HCT116 (cell line): ENCODE results near the gene LEAP2. TPM values are rescaled to one million over a fixed set of nuclear protein-coding genes. Genes with fewer than 3 reads are reported as not detected.

Experiments used
- ATAC-seq: fragments of 200-7000 bp; cut with Tn5 transposase; 2 replicates; pipeline ENCODE4 v1.9.1; 2020; ENCODE audit warnings: mild to moderate bottlenecking, moderate library complexity
- Bru-seq: library from RNA; stranded (reverse); fragments of 400-500 nt; gene quantifications from one replicate; lab custom pipeline; 2021; lab: Mats Ljungman, UMichigan
- BruChase-seq, 2 experiments: library from RNA; stranded (reverse); fragments of 400-500 nt; gene quantifications; one replicate each; lab custom pipeline; 2021; lab: Mats Ljungman, UMichigan
- BruUV-seq: library from RNA; stranded (reverse); fragments of 400-500 nt; replicated peaks from 2 replicates; lab custom pipeline; 2021; lab: Mats Ljungman, UMichigan
- CTCF ChIA-PET: fragments of 300-600 bp; sonication (Branson Sonifier 250); formaldehyde crosslinking; loops from one replicate; lab custom pipeline; 2021; ENCODE audit warnings: antibody characterized with exemption; lab: Charles Lee
- POLR2A ChIA-PET: fragments of 300-600, 350-600 bp; sonication (Branson Sonifier 250); formaldehyde crosslinking; loops from one replicate; lab custom pipeline; 2021; ENCODE audit warnings: antibody characterized with exemption; lab: Charles Lee
- RAD21 ChIA-PET, 2 experiments: fragments of 300-600 bp; sonication (Branson Sonifier 250); formaldehyde crosslinking; loops; one replicate each; lab custom pipeline; 2023; ENCODE audit warnings: low total read pairs in 2 of 2; ENCODE audit not compliant: uncharacterized antibody in 2 of 2, unreplicated experiment in 2 of 2, low non-redundant PET in 1 of 2; lab: Charles Lee
- DNase-seq: peaks from one replicate; pipeline ENCODE4 v3.0.0-alpha.2; 2010; ENCODE audit warnings: low read depth, low spot score
- H2AFZ ChIP-seq: fragments of 200-600 bp; shearing (Covaris generic), sonication (generic); 2 replicates; pipeline ENCODE4 v1.6.1; 2017; ENCODE audit warnings: low read depth, mixed run types, mixed read lengths, antibody characterized with exemption, low read length; ENCODE audit not compliant: poor library complexity, severe bottlenecking
- H3K27ac ChIP-seq: 2 replicates; pipeline ENCODE4 v1.5.1; 2012; ENCODE audit warnings: low read depth, low read length
- H3K27me3 ChIP-seq: fragments of 200-600 bp; sonication (generic); 2 replicates; pipeline ENCODE4 v1.6.1; 2016; ENCODE audit warnings: mixed run types, low read length, mixed read lengths; ENCODE audit not compliant: insufficient read depth
- H3K36me3 ChIP-seq, 2 experiments: fragments of 200-500 bp in 1 of 2; fragments of 200-600 bp in 1 of 2; sonication (Bioruptor generic) in 1 of 2; sonication (generic) in 1 of 2; 2 replicates each; pipeline versions ENCODE4 v1.5.1 to v1.6.1; 2014 to 2016; ENCODE audit warnings: low read length in 2 of 2, inconsistent platforms in 1 of 2, mixed read lengths in 1 of 2, mixed run types in 1 of 2; ENCODE audit not compliant: insufficient read depth in 2 of 2, control insufficient read depth in 1 of 2
- H3K4me1 ChIP-seq, 2 experiments: fragments of 200-600 bp in 1 of 2; sonication (generic) in 1 of 2; 2 replicates each; pipeline versions ENCODE4 v1.5.1 to v1.6.1; 2012 to 2017; ENCODE audit warnings: low read length in 2 of 2, inconsistent platforms in 1 of 2, mild to moderate bottlenecking in 1 of 2, mixed read lengths in 1 of 2, mixed run types in 1 of 2, moderate library complexity in 1 of 2; ENCODE audit not compliant: insufficient read depth in 2 of 2, control insufficient read depth in 1 of 2
- H3K4me2 ChIP-seq: fragments of 200-600 bp; sonication (generic); 2 replicates; pipeline ENCODE4 v1.6.1; 2017; ENCODE audit warnings: mixed run types, low read length, mixed read lengths
- H3K4me3 ChIP-seq, 2 experiments: fragments of 200-600 bp in 1 of 2; sonication (generic) in 1 of 2; replicated peaks in 1 of 2; 2 replicates each; pipeline ENCODE4 v1.5.1; 2011 to 2016; ENCODE audit warnings: low read length in 2 of 2, control low read depth in 1 of 2, low read depth in 1 of 2, mild to moderate bottlenecking in 1 of 2, mixed read lengths in 1 of 2, mixed run types in 1 of 2
- H3K79me2 ChIP-seq: fragments of 200-600 bp; sonication (generic); 2 replicates; pipeline ENCODE4 v1.6.1; 2017; ENCODE audit warnings: mild to moderate bottlenecking, mixed run types, low read length, moderate library complexity, mixed read lengths; ENCODE audit not compliant: insufficient read depth
- H3K9ac ChIP-seq: fragments of 200-600 bp; sonication (generic); 2 replicates; pipeline ENCODE4 v1.6.1; 2016; ENCODE audit warnings: low read length, mixed read lengths
- H3K9me2 ChIP-seq: fragments of 200-600 bp; sonication (generic), shearing (Covaris generic); 2 replicates; pipeline ENCODE4 v1.6.1; 2017; ENCODE audit warnings: mixed run types, mild to moderate bottlenecking, moderate library complexity; ENCODE audit not compliant: insufficient read depth
- H3K9me3 ChIP-seq, 2 experiments: fragments of 200-500 bp in 1 of 2; fragments of 200-600 bp in 1 of 2; sonication (Bioruptor generic) in 1 of 2; sonication (generic) in 1 of 2; 2 replicates each; pipeline ENCODE4 v1.6.1; 2014 to 2017; ENCODE audit warnings: low read length in 2 of 2, mixed read lengths in 2 of 2, inconsistent platforms in 1 of 2, low read depth in 1 of 2, mild to moderate bottlenecking in 1 of 2, mixed run types in 1 of 2, moderate library complexity in 1 of 2; ENCODE audit not compliant: control insufficient read depth in 1 of 2, insufficient read depth in 1 of 2
- H4K20me1 ChIP-seq: fragments of 200-600 bp; sonication (generic), shearing (Covaris generic); 2 replicates; pipeline ENCODE4 v1.6.1; 2017; ENCODE audit warnings: mixed run types, mild to moderate bottlenecking, moderate library complexity; ENCODE audit not compliant: insufficient read depth
- ATF3 ChIP-seq: IDR thresholded peaks from 2 replicates; pipeline ENCODE4 v1.6.1; 2012
- CBX3 ChIP-seq: IDR thresholded peaks from 2 replicates; pipeline ENCODE4 v1.6.1; 2012; ENCODE audit warnings: low read depth
- CEBPB ChIP-seq: IDR thresholded peaks from 2 replicates; pipeline ENCODE4 v1.6.1; 2012; ENCODE audit warnings: low read depth
- EGR1 ChIP-seq: IDR thresholded peaks from 2 replicates; pipeline ENCODE4 v1.6.1; 2012; ENCODE audit warnings: low read depth
- ELF1 ChIP-seq: IDR thresholded peaks from 2 replicates; pipeline ENCODE4 v1.6.1; 2012; ENCODE audit warnings: low read depth, borderline replicate concordance
- EZH2 ChIP-seq: fragments of 200-600 bp; sonication (generic); IDR thresholded peaks from 2 replicates; pipeline ENCODE4 v1.6.1; 2017; ENCODE audit warnings: antibody characterized with exemption, mixed run types
- EZH2phosphoT487 ChIP-seq: fragments of 200-600 bp; IDR thresholded peaks from 2 replicates; pipeline ENCODE4 v1.6.1; 2018; ENCODE audit warnings: antibody characterized with exemption, borderline replicate concordance
- FOSL1 ChIP-seq: IDR thresholded peaks from 2 replicates; pipeline ENCODE4 v1.6.1; 2012; ENCODE audit warnings: low read depth
- JUND ChIP-seq: IDR thresholded peaks from 2 replicates; pipeline ENCODE4 v1.6.1; 2012
- MAX ChIP-seq: IDR thresholded peaks from 2 replicates; pipeline ENCODE4 v1.6.1; 2012
- RAD21 ChIP-seq: IDR thresholded peaks from 2 replicates; pipeline ENCODE4 v1.6.1; 2012; ENCODE audit warnings: low read depth, mild to moderate bottlenecking
- SIN3A ChIP-seq: IDR thresholded peaks from 2 replicates; pipeline ENCODE4 v1.6.1; 2012; ENCODE audit warnings: low read depth
- SRF ChIP-seq: IDR thresholded peaks from 2 replicates; pipeline ENCODE4 v1.6.1; 2012; ENCODE audit warnings: low read depth
- TCF7L2 ChIP-seq: IDR thresholded peaks from 2 replicates; pipeline ENCODE4 v1.7.0; 2011; ENCODE audit warnings: borderline replicate concordance, inconsistent platforms; ENCODE audit not compliant: insufficient read depth, insufficient read length; ENCODE audit errors: extremely low read depth
- YY1 ChIP-seq: IDR thresholded peaks from 2 replicates; pipeline ENCODE4 v1.6.1; 2011; ENCODE audit warnings: low read length, low read depth, moderate library complexity, mild to moderate bottlenecking; ENCODE audit not compliant: insufficient replicate concordance; ENCODE audit errors: extremely low read depth
- ZFX ChIP-seq: fragments of 450-650 bp; IDR thresholded peaks from 2 replicates; pipeline ENCODE4 v1.6.1; 2017
- intact Hi-C: fragments of 100-400 bp; cut with micrococcal nuclease; formaldehyde crosslinking; loops from 2 replicates; pipeline ENCODE4 v1.10.0; 2022
- long read RNA-seq: library from polyadenylated mRNA; unstranded; transcript quantifications from one replicate; pipeline ENCODE4 v2.0.0, GENCODE V29; 2021; ENCODE audit not compliant: unreplicated experiment
- polyA plus RNA-seq: library from polyadenylated mRNA; unstranded; fragments of >200 nt; gene quantifications from 2 replicates; pipeline ENCODE4 v1.2.1, GENCODE V29; 2012; ENCODE audit warnings: missing spikeins
- total RNA-seq: library from RNA; stranded (reverse); gene quantifications from one replicate; pipeline ENCODE4 v1.2.1, GENCODE V29; 2021; ENCODE audit not compliant: unreplicated experiment

The LEAP2 gene
- total RNA-seq (1.2 TPM), Bru-seq, nascent RNA (percentile 45 among the genes with signal in this experiment), BruChase-seq, experiment 1, labeled RNA remaining after a 6-hour chase (percentile 62 among the genes with signal in this experiment), BruChase-seq, experiment 2, labeled RNA remaining after a 2-hour chase (percentile 63 among the genes with signal in this experiment)
- 0.75 and 0.77 TPM in 2 replicates for polyA plus RNA-seq
- long read RNA-seq, partial matches to known transcripts, result 0 of 2 reads
- long read RNA-seq, other reads (novel, unspliced or antisense), result 0 of 2 reads

GRCh38 chr5:132873119-132873929, at the start of gene LEAP2:
TSS of gene LEAP2 (plus strand) at chr5:132873668. CDS start at chr5:132873695, 27 bp downstream.
- H3K4me2 ChIP-seq, result no peak within 1 kb of the TSS
- peaks cover 6% of the 10 kb centered on the region; the same call in 1 of the 2 replicates for H3K79me2 ChIP-seq
- H4K20me1 ChIP-seq, result no peaks in the 10 kb centered on the region
- H3K27me3 ChIP-seq, result no peaks in the 10 kb centered on the region
- no peak within 1 kb of the TSS for H3K4me3 ChIP-seq
- no peak for ATAC-seq
- H3K9ac ChIP-seq, result no peak within 1 kb of the TSS
- intact Hi-C loops, result no loop called here
- CTCF ChIA-PET, result interaction anchor here (1.4 kb wide), 1 partner anchor 10 kb away, joined by 3 read pairs; no protein-coding TSS in a partner anchor
- DNase-seq, result no peak
- RAD21 ChIA-PET, result no interaction called here
- H3K36me3 ChIP-seq, result peaks cover 4 to 9% of the 10 kb centered on the region in 2 experiments; a peak in 2 of 4 replicates
- TF ChIP-seq SRF, result no peak
- TF ChIP-seq EGR1, result no peak
- no peak for TF ChIP-seq ATF3
- TF ChIP-seq YY1, result no peak
- no peaks in the 10 kb centered on the region for H3K9me2 ChIP-seq
- no peak within 1 kb of the TSS for H3K27ac ChIP-seq
- POLR2A ChIA-PET, result no interaction called here
- no peaks in the 10 kb centered on the region for H3K9me3 ChIP-seq
- H3K4me1 ChIP-seq, result no peaks in the 10 kb centered on the region
- H2AFZ ChIP-seq, result no peak within 1 kb of the TSS
- BruUV-seq, result no TSS peak

GRCh38 chr5:132824426-132824825, 49.0 kb upstream of the LEAP2 start:
- CTCF ChIA-PET, result no interaction called here
- Histone ChIP-seq H3K9me3 (no peaks in the 10 kb centered on the region), H3K27me3 (no peaks in the 10 kb centered on the region)
- TF ChIP-seq ELF1 (no peak), SIN3A (no peak), CEBPB (no peak), ATF3 (no peak), CBX3 (no peak), TCF7L2 (no peak), RAD21 (no peak), JUND (no peak), MAX (no peak), EGR1 (no peak), ZFX (no peak), FOSL1 (no peak), EZH2phosphoT487 (no peak), SRF (no peak), EZH2 (no peak)

More at GRCh38 chr5:132824426-132824825, 49.0 kb upstream of the LEAP2 start:
- Histone ChIP-seq H3K9me2 (no peaks in the 10 kb centered on the region), H2AFZ (no peak overlapping the region), H3K4me1 (peaks cover 5 to 16% of the 10 kb centered on the region in 2 experiments; a peak in 2 of 4 replicates), H3K9ac (no peak overlapping the region), H3K27ac (no peak overlapping the region), H3K79me2 (peaks cover 6% of the 10 kb centered on the region; the same call in 1 of the 2 replicates), H3K4me3 (no peak overlapping the region), H4K20me1 (no peaks in the 10 kb centered on the region), H3K36me3 (no peaks in the 10 kb centered on the region), H3K4me2 (no peak overlapping the region)
- intact Hi-C loops, result no loop called here
- POLR2A ChIA-PET, result no interaction called here
- DNase-seq (no peak), ATAC-seq (no peak)
- RAD21 ChIA-PET, result no interaction called here
- BruUV-seq, result no TSS peak
